SK-N-SH treated with all-trans-retinoic acid at 6 μM for 48 hours (cell line): ENCODE data around the gene MALRD1.

Experiments
- RARB ChIP-seq: fragments of 250-450 bp; sonication (Bioruptor Pico); IDR thresholded peaks from 2 replicates; pipeline ENCODE4 v1.8.0; 2021; ENCODE audit warnings: mild to moderate bottlenecking, moderate library complexity
- ZNF70 ChIP-seq: fragments of 450-650 bp; formaldehyde crosslinking; IDR thresholded peaks from 2 replicates; pipeline ENCODE4 v1.5.0; 2020; ENCODE audit warnings: mild to moderate bottlenecking, moderate library complexity

DNA sequence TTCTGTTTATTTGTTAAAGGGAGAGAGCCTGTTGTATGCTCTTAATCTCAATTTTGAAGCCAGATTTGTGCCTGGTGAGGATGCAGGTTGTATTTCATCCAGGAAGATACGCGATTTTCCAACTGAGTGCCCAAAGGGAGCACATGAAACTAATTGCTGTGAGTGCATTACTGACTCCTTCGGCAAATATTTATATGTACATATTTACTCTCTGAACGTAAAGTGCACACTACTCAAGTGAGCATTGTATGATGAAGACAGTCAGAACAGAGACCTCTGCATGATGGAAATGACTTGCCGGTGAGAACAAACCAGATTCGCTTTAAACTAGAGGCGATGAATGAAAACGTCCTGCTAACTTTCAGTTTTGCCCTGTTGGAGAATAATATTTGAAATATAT is 130.1 kb downstream of the MALRD1 start:
- no peak for TF ChIP-seq ZNF70 (CRISPR knock-in tag)
- no peak for TF ChIP-seq RARB (CRISPR knock-in tag)
